ENCODE results near the gene RNGTT. TPM values are rescaled to one million over a fixed set of nuclear protein-coding genes. Genes with fewer than 3 reads are reported as not detected.

The RNGTT gene
- total RNA-seq, 6 donors from 2014 or later: 8.9 to 22.4 (median 12.5) TPM

- Histone ChIP-seq H3K36me3 (no peaks in the 10 kb centered on the region), H3K4me3 (no peak overlapping the region), H3K27ac (no peak overlapping the region), H3K9me3 (no peaks in the 10 kb centered on the region), H3K4me1 (no peaks in the 10 kb centered on the region), H3K27me3 (no peaks in the 10 kb centered on the region)
- DNase-seq (no peak), ATAC-seq (ENCODE audit: low FRiP score in 2 of 2) (no peak)
- TF ChIP-seq, protein P1, sequence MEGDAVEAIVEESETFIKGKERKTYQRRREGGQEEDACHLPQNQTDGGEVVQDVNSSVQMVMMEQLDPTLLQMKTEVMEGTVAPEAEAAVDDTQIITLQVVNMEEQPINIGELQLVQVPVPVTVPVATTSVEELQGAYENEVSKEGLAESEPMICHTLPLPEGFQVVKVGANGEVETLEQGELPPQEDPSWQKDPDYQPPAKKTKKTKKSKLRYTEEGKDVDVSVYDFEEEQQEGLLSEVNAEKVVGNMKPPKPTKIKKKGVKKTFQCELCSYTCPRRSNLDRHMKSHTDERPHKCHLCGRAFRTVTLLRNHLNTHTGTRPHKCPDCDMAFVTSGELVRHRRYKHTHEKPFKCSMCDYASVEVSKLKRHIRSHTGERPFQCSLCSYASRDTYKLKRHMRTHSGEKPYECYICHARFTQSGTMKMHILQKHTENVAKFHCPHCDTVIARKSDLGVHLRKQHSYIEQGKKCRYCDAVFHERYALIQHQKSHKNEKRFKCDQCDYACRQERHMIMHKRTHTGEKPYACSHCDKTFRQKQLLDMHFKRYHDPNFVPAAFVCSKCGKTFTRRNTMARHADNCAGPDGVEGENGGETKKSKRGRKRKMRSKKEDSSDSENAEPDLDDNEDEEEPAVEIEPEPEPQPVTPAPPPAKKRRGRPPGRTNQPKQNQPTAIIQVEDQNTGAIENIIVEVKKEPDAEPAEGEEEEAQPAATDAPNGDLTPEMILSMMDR (IDR thresholded peaks at IDR 0.05): no peak
- TF ChIP-seq EP300 (IDR thresholded peaks at IDR 0.05) (no peak), POLR2A (IDR thresholded peaks at IDR 0.05) (no peak), POLR2AphosphoS5 (IDR thresholded peaks at IDR 0.05) (no peak)
- whole genome bisulfite sequencing, 2 donors: 79 to 87% methylated on average over 1 of the region's 1 CpG
These were observed 94.0 kb downstream of the RNGTT start for GRCh38 chr6:88869263-88870020.

DNA sequence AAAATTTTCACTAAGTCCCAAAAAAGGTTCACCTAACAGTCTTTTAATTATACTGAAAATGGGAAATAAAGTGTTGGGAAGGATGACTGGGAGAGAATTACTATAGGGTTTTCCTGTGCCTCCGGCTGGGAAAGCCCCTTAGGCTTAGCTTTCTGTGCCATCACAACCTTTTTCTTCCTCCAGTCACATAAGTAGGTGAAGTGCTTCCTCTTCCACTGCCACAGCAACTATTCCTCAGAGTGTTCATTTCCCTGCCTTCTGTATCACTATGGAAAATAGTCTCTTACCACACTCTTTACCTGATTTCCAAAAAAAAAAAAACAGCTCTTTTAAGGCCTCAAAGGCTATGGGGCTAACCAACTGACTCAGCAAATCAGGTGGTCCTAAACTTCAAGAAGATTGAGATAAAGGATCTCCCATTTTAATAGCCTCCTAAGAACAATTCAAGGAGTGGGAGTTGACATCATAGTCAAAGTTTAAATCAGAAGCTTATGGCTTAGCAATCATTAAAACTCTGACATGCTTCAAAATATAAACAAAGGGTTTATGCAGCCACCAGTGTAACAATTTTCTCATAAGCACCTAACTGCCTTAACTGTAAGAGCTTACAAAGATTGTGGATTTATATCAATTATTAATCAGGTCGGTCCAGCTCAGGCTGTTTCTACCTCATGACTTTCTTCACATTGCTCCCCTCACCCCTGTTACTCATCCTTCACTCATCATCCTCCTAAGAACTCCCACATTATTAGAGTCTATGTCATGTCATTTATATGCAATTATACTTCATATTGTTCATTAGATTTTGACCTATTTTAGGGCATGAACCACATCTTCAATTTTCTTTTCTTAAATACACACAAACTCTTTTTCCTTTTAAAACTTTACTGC, 95.3 kb downstream of the RNGTT start:
- no peaks in the 10 kb centered on the region for H3K27me3 ChIP-seq
- no peaks in the 10 kb centered on the region for H3K4me1 ChIP-seq
- no peak overlapping the region for H3K4me3 ChIP-seq
- H3K9me3 ChIP-seq: no peaks in the 10 kb centered on the region
- ATAC-seq (ENCODE audit: low FRiP score in 2 of 2): no peak
- TF ChIP-seq EP300 (IDR thresholded peaks at IDR 0.05) (no peak), POLR2AphosphoS5 (IDR thresholded peaks at IDR 0.05) (no peak), POLR2A (IDR thresholded peaks at IDR 0.05) (no peak)
- TF ChIP-seq, protein P1 (IDR thresholded peaks at IDR 0.05): no peak
- H3K36me3 ChIP-seq: no peaks in the 10 kb centered on the region
- no peak overlapping the region for H3K27ac ChIP-seq
- no peak for DNase-seq
- WGBS, 2 donors: 78% methylated on average over 2 of the region's 2 CpGs

- WGBS, 2 donors: 96 to 97% methylated on average over 2 of the region's 2 CpGs
- H3K27ac ChIP-seq: no peak overlapping the region
- no peak overlapping the region for H3K4me3 ChIP-seq
- H3K9me3 ChIP-seq: no peaks in the 10 kb centered on the region
- ATAC-seq (ENCODE audit: low FRiP score in 2 of 2): no peak
- TF ChIP-seq, protein P1 (IDR thresholded peaks at IDR 0.05): no peak
- TF ChIP-seq POLR2AphosphoS5 (IDR thresholded peaks at IDR 0.05) (no peak), EP300 (IDR thresholded peaks at IDR 0.05) (no peak), POLR2A (IDR thresholded peaks at IDR 0.05) (no peak)
- no peaks in the 10 kb centered on the region for H3K36me3 ChIP-seq
- no peak for DNase-seq
- no peaks in the 10 kb centered on the region for H3K4me1 ChIP-seq
- H3K27me3 ChIP-seq: no peaks in the 10 kb centered on the region
These were observed 96.6 kb downstream of the RNGTT start for GRCh38 chr6:88866856-88867255.

DNA sequence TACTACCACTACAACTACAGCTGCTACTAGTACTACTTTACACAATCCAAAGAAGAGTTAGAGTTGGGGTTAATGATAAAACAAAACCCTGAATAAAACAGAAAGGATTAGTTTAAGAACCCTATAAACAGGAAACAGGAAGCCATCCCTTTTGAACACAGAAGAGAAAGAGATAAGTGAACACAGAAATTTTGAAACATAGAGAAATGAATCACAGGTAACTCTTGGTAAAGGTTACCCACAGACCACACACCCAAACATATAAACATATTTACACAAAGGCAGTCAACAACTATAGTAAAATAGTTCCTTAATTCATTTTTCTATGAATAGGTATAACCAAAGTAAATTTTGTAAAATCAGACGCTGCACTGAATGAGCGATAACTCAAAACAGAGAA, 98.1 kb downstream of the RNGTT start:
- ATAC-seq (ENCODE audit: low FRiP score in 2 of 2) (no peak), DNase-seq (no peak)
- H3K9me3 ChIP-seq: no peaks in the 10 kb centered on the region
- no peaks in the 10 kb centered on the region for H3K27me3 ChIP-seq
- H3K36me3 ChIP-seq: no peaks in the 10 kb centered on the region
- no peak overlapping the region for H3K4me3 ChIP-seq
- no peak overlapping the region for H3K27ac ChIP-seq
- 94 to 95% methylated on average over 2 of the region's 2 CpGs for WGBS, 2 donors
- no peak for TF ChIP-seq POLR2AphosphoS5 (IDR thresholded peaks at IDR 0.05)
- TF ChIP-seq EP300 (IDR thresholded peaks at IDR 0.05): no peak
- TF ChIP-seq, protein P1 (IDR thresholded peaks at IDR 0.05): no peak
- no peak for TF ChIP-seq POLR2A (IDR thresholded peaks at IDR 0.05)
- no peaks in the 10 kb centered on the region for H3K4me1 ChIP-seq

Data from upper lobe of left lung (tissue), 6 donors.